Panc1 (cell line): ENCODE data around the gene FERMT3. TPM values are rescaled to one million over a fixed set of nuclear protein-coding genes. Genes with fewer than 3 reads are reported as not detected.

Experiments
- ATAC-seq: fragments of 200-7000 bp; cut with Tn5 transposase; 2 replicates; pipeline ENCODE4 v1.9.1; 2020; ENCODE audit warnings: mild to moderate bottlenecking, moderate library complexity
- BruUV-seq: library from RNA; stranded (reverse); fragments of 400-500 nt; replicated peaks from 2 replicates; lab custom pipeline; 2021; lab: Mats Ljungman, UMichigan
- CTCF ChIA-PET: fragments of 300-600 bp; sonication (Branson Sonifier 250); formaldehyde crosslinking; loops from one replicate; lab custom pipeline; 2022; ENCODE audit warnings: antibody characterized with exemption; lab: Charles Lee
- POLR2A ChIA-PET: fragments of 300-600 bp; sonication (Branson Sonifier 250); formaldehyde crosslinking; loops from one replicate; lab custom pipeline; 2022; ENCODE audit warnings: antibody characterized with exemption; lab: Charles Lee
- DNase-seq: peaks from one replicate; pipeline ENCODE4 v3.0.0-alpha.2; 2010; ENCODE audit warnings: low read depth, low spot score
- H3K27ac ChIP-seq: 2 replicates; pipeline ENCODE4 v1.5.1; 2011; ENCODE audit warnings: mild to moderate bottlenecking, low read length, inconsistent platforms
- H3K27me3 ChIP-seq: fragments of 200-500 bp; sonication (Bioruptor generic); 2 replicates; pipeline ENCODE4 v1.6.0; 2014; ENCODE audit warnings: low read length, inconsistent platforms; ENCODE audit not compliant: control insufficient read depth, insufficient read depth
- H3K36me3 ChIP-seq: fragments of 200-500 bp; sonication (Bioruptor generic); 2 replicates; pipeline ENCODE4 v1.5.1; 2014; ENCODE audit warnings: inconsistent platforms, mild to moderate bottlenecking, low read length, moderate library complexity; ENCODE audit not compliant: control insufficient read depth, insufficient read depth
- H3K4me1 ChIP-seq: 2 replicates; pipeline ENCODE4 v1.5.1; 2011; ENCODE audit warnings: inconsistent platforms, mild to moderate bottlenecking, low read length, moderate library complexity; ENCODE audit not compliant: control insufficient read depth, insufficient read depth
- H3K4me3 ChIP-seq, 2 experiments: 2 replicates each; pipeline ENCODE4 v1.5.1; 2011 to 2012; ENCODE audit warnings: low read depth in 2 of 2, low read length in 2 of 2, mild to moderate bottlenecking in 2 of 2, inconsistent platforms in 1 of 2, moderate library complexity in 1 of 2
- H3K9me3 ChIP-seq: fragments of 200-500 bp; sonication (Bioruptor generic); 2 replicates; pipeline ENCODE4 v1.5.1; 2014; ENCODE audit warnings: low read depth, mild to moderate bottlenecking, inconsistent platforms, low read length, moderate library complexity; ENCODE audit not compliant: control insufficient read depth, insufficient read depth
- CTCF ChIP-seq: fragments of 450-650 bp; IDR thresholded peaks from 2 replicates; pipeline ENCODE4 v1.5.1; 2017; ENCODE audit warnings: mild to moderate bottlenecking
- POLR2AphosphoS5 ChIP-seq: IDR thresholded peaks from 2 replicates; pipeline ENCODE4 v1.6.1; 2012; ENCODE audit warnings: mild to moderate bottlenecking, low read depth, low read length, moderate library complexity
- REST ChIP-seq, 2 experiments: IDR thresholded peaks; 2 replicates each; pipeline ENCODE4 v1.6.1; 2011 to 2012; ENCODE audit warnings: low read depth in 2 of 2, control low read depth in 1 of 2, low read length in 1 of 2, mild to moderate bottlenecking in 1 of 2, moderate library complexity in 1 of 2; ENCODE audit not compliant: insufficient read depth in 1 of 2
- SIN3A ChIP-seq: IDR thresholded peaks from 2 replicates; pipeline ENCODE4 v1.6.1; 2012; ENCODE audit warnings: low read depth, mild to moderate bottlenecking, low read length, moderate library complexity, borderline replicate concordance; ENCODE audit not compliant: insufficient read depth
- TCF7L2 ChIP-seq: IDR thresholded peaks from 2 replicates; pipeline ENCODE4 v1.6.1; 2011; ENCODE audit warnings: mild to moderate bottlenecking, low read depth, low read length, inconsistent platforms
- in situ Hi-C: cut with HindIII; loops from 2 replicates; pipeline ENCODE4 v1.10.0; 2016; ENCODE audit warnings: low sequenced_read_pairs, low pct_unique_long_range_greater_than_20kb
- intact Hi-C: fragments of 100-400 bp; cut with micrococcal nuclease; formaldehyde crosslinking; loops from one replicate; pipeline ENCODE4 v1.10.0; 2022; ENCODE audit not compliant: unreplicated experiment
- total RNA-seq: library from RNA; stranded (reverse); gene quantifications from one replicate; pipeline ENCODE4 v1.2.1, GENCODE V29; 2021; ENCODE audit not compliant: unreplicated experiment

The FERMT3 gene
- total RNA-seq, 1 experiment from 2014 or later = 2.9 TPM

DNA sequence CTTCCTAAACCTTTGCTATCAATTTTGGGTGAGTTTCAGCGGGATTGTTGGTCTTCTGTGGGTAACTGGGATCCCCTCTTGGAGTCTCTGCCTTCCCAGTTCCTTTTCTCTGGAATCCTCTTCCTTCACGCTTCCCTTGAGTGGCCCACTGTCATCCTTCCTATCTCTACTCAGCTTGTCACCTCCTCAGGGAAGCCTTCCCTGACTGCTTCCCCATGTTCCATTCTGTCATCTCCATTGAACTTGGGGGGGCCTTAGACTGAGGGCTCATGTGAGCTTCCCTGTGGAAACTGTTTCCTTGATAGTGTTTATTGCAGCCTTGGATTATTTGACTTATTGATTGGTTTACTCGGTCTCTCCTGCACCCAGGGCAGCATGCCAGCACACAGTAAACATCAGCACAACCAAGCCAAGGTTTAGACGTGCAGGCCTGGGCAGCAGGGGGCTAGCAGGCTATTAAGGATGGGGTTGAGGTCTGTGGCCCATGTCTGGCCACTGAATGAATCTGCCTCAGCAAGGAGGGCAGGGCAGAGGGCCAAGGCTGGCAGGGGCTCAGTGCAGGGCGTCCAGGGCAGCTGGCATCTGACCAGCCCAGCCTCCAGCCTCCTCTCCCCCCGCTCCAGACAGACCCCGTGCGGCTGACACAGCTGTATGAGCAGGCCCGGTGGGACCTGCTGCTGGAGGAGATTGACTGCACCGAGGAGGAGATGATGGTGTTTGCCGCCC is 12.3 kb downstream of the FERMT3 start:
- BruUV-seq = no TSS peak
- ChIA-PET CTCF (no interaction called here), POLR2A (no interaction called here)
- Histone ChIP-seq H3K27me3 (no peaks in the 10 kb centered on the region), H3K4me1 (no peaks in the 10 kb centered on the region), H3K27ac (no peak overlapping the region), H3K9me3 (no peaks in the 10 kb centered on the region), H3K36me3 (no peaks in the 10 kb centered on the region; the same call in 1 of the 2 replicates), H3K4me3 (no peak overlapping the region)
- TF ChIP-seq POLR2AphosphoS5 (no peak), REST (IDR thresholded peaks at IDR 0.05; ENCODE audit: insufficient read depth in 1 of 2, low read depth in 2 of 2, low read length in 1 of 2) (no peak), SIN3A (no peak), TCF7L2 (no peak), CTCF (no peak)
- in situ Hi-C loops (no loop called here), intact Hi-C loops (no loop called here)
- DNase-seq (no peak), ATAC-seq (no peak)

DNA sequence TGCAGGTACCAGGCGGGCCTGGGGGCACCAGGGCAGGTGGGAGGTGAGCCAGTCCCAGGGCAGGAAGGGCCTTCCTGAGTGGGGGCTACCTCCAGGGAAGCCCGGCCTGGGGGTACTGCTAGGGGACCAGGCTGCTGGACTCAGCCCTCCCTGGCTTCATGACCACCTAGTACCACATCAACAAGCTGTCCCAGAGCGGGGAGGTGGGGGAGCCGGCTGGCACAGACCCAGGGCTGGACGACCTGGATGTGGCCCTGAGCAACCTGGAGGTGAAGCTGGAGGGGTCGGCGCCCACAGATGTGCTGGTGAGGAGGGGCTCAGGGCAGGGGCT is 12.8 kb downstream of the FERMT3 start:
- TF ChIP-seq POLR2AphosphoS5 (no peak), CTCF (no peak), REST (IDR thresholded peaks at IDR 0.05; ENCODE audit: insufficient read depth in 1 of 2, low read depth in 2 of 2, low read length in 1 of 2) (no peak), SIN3A (no peak), TCF7L2 (no peak)
- no peaks in the 10 kb centered on the region for H3K27me3 ChIP-seq
- H3K4me1 ChIP-seq = no peaks in the 10 kb centered on the region
- DNase-seq (no peak), ATAC-seq (no peak)
- CTCF ChIA-PET = interaction anchor here (0.7 kb wide), 1 partner anchor 82 kb away, joined by 4 read pairs; no protein-coding TSS in a partner anchor
- intact Hi-C loops (no loop called here), in situ Hi-C loops (no loop called here)
- H3K27ac ChIP-seq = no peak overlapping the region
- POLR2A ChIA-PET = no interaction called here
- H3K4me3 ChIP-seq = no peak overlapping the region
- no TSS peak for BruUV-seq
- no peaks in the 10 kb centered on the region; the same call in 1 of the 2 replicates for H3K36me3 ChIP-seq
- H3K9me3 ChIP-seq = no peaks in the 10 kb centered on the region
